K562 (cell line): ENCODE results near the gene MIEF1. TPM values are rescaled to one million over a fixed set of nuclear protein-coding genes. Genes with fewer than 3 reads are reported as not detected.

Experiments
- ARHGAP35 ChIP-seq: fragments of 450-650 bp; IDR thresholded peaks from 2 replicates; pipeline ENCODE4 v1.6.1; 2018; ENCODE audit not compliant: partially characterized antibody
- CHD2 ChIP-seq: IDR thresholded peaks from 2 replicates; pipeline ENCODE4 v1.6.1; 2011; ENCODE audit warnings: low read depth, low read length
- CREB3L1 ChIP-seq: fragments of 450-650 bp; IDR thresholded peaks from 2 replicates; pipeline ENCODE4 v1.6.1; 2014; ENCODE audit warnings: low read depth, mild to moderate bottlenecking, moderate library complexity, borderline replicate concordance
- HLTF ChIP-seq: fragments of 450-650 bp; IDR thresholded peaks from 2 replicates; pipeline ENCODE4 v1.6.1; 2016
- HNRNPLL ChIP-seq: fragments of 200-400 bp; formaldehyde crosslinking; IDR thresholded peaks from 2 replicates; pipeline ENCODE4 v1.6.1; 2017; ENCODE audit warnings: low read length, low read depth, mild to moderate bottlenecking; ENCODE audit not compliant: poor library complexity, severe bottlenecking
- JUNB ChIP-seq: fragments of 450-650 bp; formaldehyde crosslinking; conservative IDR thresholded peaks from 2 replicates; pipeline ENCODE4 v1.4.0; 2020; ENCODE audit warnings: mild to moderate bottlenecking
- KLF10 ChIP-seq: fragments of 250-450 bp; sonication (Bioruptor Pico); IDR thresholded peaks from 2 replicates; pipeline ENCODE4 v1.6.1; 2021; ENCODE audit warnings: matching md5 sums
- MCM5 ChIP-seq: fragments of 450-650 bp; IDR thresholded peaks from 2 replicates; pipeline ENCODE4 v1.6.1; 2016; ENCODE audit warnings: low read depth
- MTA1 ChIP-seq: fragments of 450-650 bp; IDR thresholded peaks from 2 replicates; pipeline ENCODE4 v1.6.1; 2017; ENCODE audit warnings: borderline replicate concordance
- PML ChIP-seq: IDR thresholded peaks from 2 replicates; pipeline ENCODE4 v1.6.1; 2012; ENCODE audit warnings: low read length, inconsistent platforms
- PYGO2 ChIP-seq: fragments of 450-650 bp; IDR thresholded peaks from 2 replicates; pipeline ENCODE4 v1.6.1; 2016; ENCODE audit warnings: mild to moderate bottlenecking, missing genetic modification characterization, moderate library complexity, missing compliant biosample characterization
- SPI1 ChIP-seq: IDR thresholded peaks from 2 replicates; pipeline ENCODE4 v1.6.1; 2011; ENCODE audit warnings: low read depth, low read length, control low read depth, borderline replicate concordance
- TAF15 ChIP-seq: fragments of 200-400 bp; formaldehyde crosslinking; IDR thresholded peaks from 2 replicates; pipeline ENCODE4 v1.6.1; 2017; ENCODE audit warnings: mild to moderate bottlenecking, low read depth, low read length, moderate library complexity
- ZNF282 ChIP-seq: sonication (generic); formaldehyde crosslinking; IDR thresholded peaks from 2 replicates; pipeline ENCODE4 v1.8.1; 2023; ENCODE audit warnings: missing genetic modification reagents
- ZNF384 ChIP-seq: IDR thresholded peaks from 2 replicates; pipeline ENCODE4 v1.6.1; 2012; ENCODE audit warnings: low read depth, low read length, improper control_type of control experiment
- ZNF586 ChIP-seq: fragments of 450-650 bp; formaldehyde crosslinking; conservative IDR thresholded peaks from 2 replicates; pipeline ENCODE4 v1.4.0; 2020; ENCODE audit warnings: mild to moderate bottlenecking, moderate library complexity
- ZNF764 ChIP-seq: fragments of 250-450 bp; sonication (Bioruptor Pico); IDR thresholded peaks from 2 replicates; pipeline ENCODE4 v1.4.0; 2020; ENCODE audit warnings: low read depth, mild to moderate bottlenecking, moderate library complexity
- polyA plus RNA-seq, 8 experiments: library from polyadenylated mRNA; depleted of rRNA in 4 of 8; stranded (reverse) in 5 of 8; unstranded in 3 of 8; fragments of >200 nt; fragmentation: Nextera tagmentation in 2 of 8; fragmentation: Illumina TruSeq in 1 of 8; extraction: Ambion mirVana in 2 of 8; extraction: Trizol in 1 of 8; gene quantifications; 2 replicates each; pipeline versions ENCODE4 v1.2.1 to v1.2.3, GENCODE V29; 2011 to 2014; ENCODE audit warnings: inconsistent platforms in 1 of 8, missing spikeins in 1 of 8
- total RNA-seq, 7 experiments: library from RNA; depleted of rRNA in 6 of 7; stranded (reverse); fragments of >200 nt in 6 of 7; fragmentation: Illumina TruSeq in 2 of 7; extraction: Trizol in 2 of 7; gene quantifications; 2 replicates each; pipeline versions ENCODE4 v1.2.1 to v1.2.3, GENCODE V29; 2011 to 2021; ENCODE audit warnings: low replicate concordance in 1 of 7
- TF ChIP-seq, protein P1 (sequence below): fragments of 450-650 bp; formaldehyde crosslinking; IDR thresholded peaks from 2 replicates; pipeline ENCODE4 v1.4.0; 2020; ENCODE audit warnings: mild to moderate bottlenecking, moderate library complexity

MIEF1 gene
- total and polyA plus RNA-seq, 9 of the 15 experiments (the other 6 are each of a cell fraction or from before 2014, with no cell fraction given) = 10.9 to 51.8 (median 25.5) TPM

DNA sequence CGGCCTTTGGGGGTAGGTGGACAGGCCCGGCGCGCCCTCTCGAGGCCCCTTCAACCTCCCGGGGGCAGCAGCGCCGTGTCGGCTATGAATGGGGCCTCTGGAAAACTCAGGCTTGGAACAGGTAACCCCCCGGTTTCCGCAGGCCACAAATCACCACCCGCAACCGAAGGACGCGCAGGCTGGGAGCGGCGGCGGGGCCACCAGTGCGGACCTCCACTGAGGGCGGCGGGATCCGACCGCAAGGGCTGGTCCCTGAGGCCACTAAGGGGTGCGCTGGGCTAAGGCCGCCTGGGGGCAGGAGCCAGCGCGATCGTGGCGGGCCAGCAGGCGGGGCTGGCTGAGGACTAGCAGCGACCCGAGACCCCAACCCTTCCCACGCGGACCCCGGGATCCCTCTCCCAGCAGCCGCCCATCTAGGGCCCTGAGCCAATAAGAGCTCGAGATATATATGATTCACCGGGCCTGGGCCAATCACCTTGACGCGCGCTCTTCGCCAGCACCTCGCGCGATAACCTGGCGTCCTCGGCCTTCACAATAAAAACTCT is 17.7 kb downstream of the MIEF1 start (continued):
- TF ChIP-seq TAF15 = no peak
- no peak for TF ChIP-seq PYGO2
- TF ChIP-seq KLF10 (CRISPR knock-in tag) = no peak
- TF ChIP-seq HLTF = no peak
- peak; percentile 96 for TF ChIP-seq CHD2
- TF ChIP-seq, protein P1, sequence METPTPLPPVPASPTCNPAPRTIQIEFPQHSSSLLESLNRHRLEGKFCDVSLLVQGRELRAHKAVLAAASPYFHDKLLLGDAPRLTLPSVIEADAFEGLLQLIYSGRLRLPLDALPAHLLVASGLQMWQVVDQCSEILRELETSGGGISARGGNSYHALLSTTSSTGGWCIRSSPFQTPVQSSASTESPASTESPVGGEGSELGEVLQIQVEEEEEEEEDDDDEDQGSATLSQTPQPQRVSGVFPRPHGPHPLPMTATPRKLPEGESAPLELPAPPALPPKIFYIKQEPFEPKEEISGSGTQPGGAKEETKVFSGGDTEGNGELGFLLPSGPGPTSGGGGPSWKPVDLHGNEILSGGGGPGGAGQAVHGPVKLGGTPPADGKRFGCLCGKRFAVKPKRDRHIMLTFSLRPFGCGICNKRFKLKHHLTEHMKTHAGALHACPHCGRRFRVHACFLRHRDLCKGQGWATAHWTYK (CRISPR knock-in tag) = no peak
- no peak for TF ChIP-seq MCM5
- TF ChIP-seq ZNF764 = no peak
- peak; percentile 47 for TF ChIP-seq ARHGAP35
- TF ChIP-seq SPI1 = no peak
- no peak for TF ChIP-seq CREB3L1
- no peak for TF ChIP-seq PML
- peak; percentile 11 for TF ChIP-seq HNRNPLL
- TF ChIP-seq MTA1 = no peak
- no peak for TF ChIP-seq ZNF586 (CRISPR knock-in tag)
- no peak for TF ChIP-seq JUNB
- TF ChIP-seq ZNF282 = no peak
- TF ChIP-seq ZNF384 = no peak
